K562 (cell line): ENCODE data around the gene RHOF. TPM values are rescaled to one million over a fixed set of nuclear protein-coding genes. Genes with fewer than 3 reads are reported as not detected.
A peak's percentile ranks its signal among the peaks of the same experiment; 100 is the strongest.

ENCODE experiments used
- ARID3A ChIP-seq: IDR thresholded peaks from 2 replicates; pipeline ENCODE4 v1.6.1; 2012; ENCODE audit warnings: low read depth, low read length, improper control_type of control experiment, borderline replicate concordance
- DMBX1 ChIP-seq: fragments of 250-450 bp; sonication (Bioruptor Pico); IDR thresholded peaks from 2 replicates; pipeline ENCODE4 v1.8.0; 2022; ENCODE audit warnings: inconsistent platforms, mild to moderate bottlenecking, moderate library complexity, borderline replicate concordance
- FOXP1 ChIP-seq: sonication (generic); formaldehyde crosslinking; IDR thresholded peaks from 2 replicates; pipeline ENCODE4 v1.8.0; 2022; ENCODE audit warnings: mild to moderate bottlenecking, missing genetic modification reagents
- HDAC1 ChIP-seq, 2 experiments: fragments of 450-650 bp; IDR thresholded peaks; 2 replicates each; pipeline ENCODE4 v1.6.1; 2016 to 2017; ENCODE audit warnings: inconsistent platforms in 1 of 2, mild to moderate bottlenecking in 1 of 2, moderate library complexity in 1 of 2
- KDM5B ChIP-seq: fragments of 200-600 bp; sonication (generic); IDR thresholded peaks from 2 replicates; pipeline ENCODE4 v1.6.1; 2012; ENCODE audit warnings: low read depth, mild to moderate bottlenecking, moderate library complexity, low read length, control low read depth, inconsistent platforms; ENCODE audit not compliant: insufficient replicate concordance
- MNT ChIP-seq, 2 experiments: fragments of 450-650 bp; conservative IDR thresholded peaks; 2 replicates each; pipeline ENCODE4 v1.6.1; 2017; ENCODE audit warnings: mild to moderate bottlenecking in 2 of 2, moderate library complexity in 2 of 2
- NONO ChIP-seq, 2 experiments: fragments of 200-400 bp in 1 of 2; fragments of 450-650 bp in 1 of 2; formaldehyde crosslinking in 1 of 2; IDR thresholded peaks; 2 replicates each; pipeline ENCODE4 v1.6.1; 2017; ENCODE audit warnings: low read depth in 2 of 2, mild to moderate bottlenecking in 2 of 2, moderate library complexity in 2 of 2, low read length in 1 of 2
- NRF1 ChIP-seq, 2 experiments: fragments of 450-650 bp; IDR thresholded peaks in 1 of 2; conservative IDR thresholded peaks in 1 of 2; 2 replicates each; pipeline ENCODE4 v1.6.1; 2014; ENCODE audit warnings: mild to moderate bottlenecking in 2 of 2
- PCBP1 ChIP-seq: fragments of 200-400 bp; formaldehyde crosslinking; IDR thresholded peaks from 2 replicates; pipeline ENCODE4 v1.6.1; 2018; ENCODE audit warnings: mild to moderate bottlenecking, low read depth, low read length; ENCODE audit not compliant: poor library complexity, severe bottlenecking
- RBM22 ChIP-seq: fragments of 200-400 bp; formaldehyde crosslinking; IDR thresholded peaks from 2 replicates; pipeline ENCODE4 v1.6.1; 2018; ENCODE audit warnings: low read length, low read depth; ENCODE audit not compliant: poor library complexity, severe bottlenecking
- SNRNP70 ChIP-seq: fragments of 200-400 bp; formaldehyde crosslinking; optimal IDR thresholded peaks from 2 replicates; pipeline ENCODE3; 2017; ENCODE audit warnings: low read depth, low read length
- SRSF7 ChIP-seq: fragments of 200-400 bp; formaldehyde crosslinking; optimal IDR thresholded peaks from 2 replicates; pipeline ENCODE3; 2017; ENCODE audit warnings: mild to moderate bottlenecking, low read depth, low read length
- TEAD2 ChIP-seq: fragments of 450-650 bp; IDR thresholded peaks from 2 replicates; pipeline ENCODE4 v1.6.1; 2016; ENCODE audit warnings: missing genetic modification characterization, control low read depth, missing compliant biosample characterization
- ZBED1 ChIP-seq: IDR thresholded peaks from 2 replicates; pipeline ENCODE4 v1.6.1; 2014
- ZBTB11 ChIP-seq, 3 experiments: fragments of 200-800 bp in 1 of 3; fragments of 250-450 bp in 1 of 3; fragments of 450-650 bp in 1 of 3; sonication (Bioruptor Pico) in 1 of 3; sonication (Bioruptor generic) in 1 of 3; formaldehyde crosslinking in 1 of 3; IDR thresholded peaks; 2 replicates each; pipeline versions ENCODE4 v1.6.1 to v1.8.0; 2016 to 2022; ENCODE audit warnings: mild to moderate bottlenecking in 2 of 3, missing genetic modification characterization in 2 of 3, missing compliant biosample characterization in 1 of 3, moderate library complexity in 1 of 3
- ZBTB7A ChIP-seq: IDR thresholded peaks from 2 replicates; pipeline ENCODE4 v1.6.1; 2011; ENCODE audit warnings: low read depth, mild to moderate bottlenecking, low read length, moderate library complexity, borderline replicate concordance; ENCODE audit not compliant: control insufficient read depth
- ZNF133 ChIP-seq: fragments of 250-450 bp; sonication (Bioruptor Pico); IDR thresholded peaks from 2 replicates; pipeline ENCODE4 v1.4.0; 2020; ENCODE audit warnings: mild to moderate bottlenecking
- ZNF263 ChIP-seq: sonication (generic); formaldehyde crosslinking; IDR thresholded peaks from 2 replicates; pipeline ENCODE4 v1.8.0; 2022; ENCODE audit warnings: mild to moderate bottlenecking, missing genetic modification reagents, borderline replicate concordance
- ZNF830 ChIP-seq: fragments of 250-450 bp; sonication (Bioruptor Pico); IDR thresholded peaks from 2 replicates; pipeline ENCODE4 v1.5.0; 2021; ENCODE audit warnings: mild to moderate bottlenecking
- ZSCAN29 ChIP-seq: fragments of 450-650 bp; IDR thresholded peaks from 2 replicates; pipeline ENCODE4 v1.6.1; 2017
- polyA plus RNA-seq, 8 experiments: library from polyadenylated mRNA; depleted of rRNA in 4 of 8; stranded (reverse) in 5 of 8; unstranded in 3 of 8; fragments of >200 nt; fragmentation: Nextera tagmentation in 2 of 8; fragmentation: Illumina TruSeq in 1 of 8; extraction: Ambion mirVana in 2 of 8; extraction: Trizol in 1 of 8; gene quantifications; 2 replicates each; pipeline versions ENCODE4 v1.2.1 to v1.2.3, GENCODE V29; 2011 to 2014; ENCODE audit warnings: inconsistent platforms in 1 of 8, missing spikeins in 1 of 8
- total RNA-seq, 7 experiments: library from RNA; depleted of rRNA in 6 of 7; stranded (reverse); fragments of >200 nt in 6 of 7; fragmentation: Illumina TruSeq in 2 of 7; extraction: Trizol in 2 of 7; gene quantifications; 2 replicates each; pipeline versions ENCODE4 v1.2.1 to v1.2.3, GENCODE V29; 2011 to 2021; ENCODE audit warnings: low replicate concordance in 1 of 7

RHOF gene
- total and polyA plus RNA-seq, 9 of the 15 experiments (the other 6 are each of a cell fraction or from before 2014, with no cell fraction given) = 0.13 to 10.1 (median 4.0) TPM

DNA sequence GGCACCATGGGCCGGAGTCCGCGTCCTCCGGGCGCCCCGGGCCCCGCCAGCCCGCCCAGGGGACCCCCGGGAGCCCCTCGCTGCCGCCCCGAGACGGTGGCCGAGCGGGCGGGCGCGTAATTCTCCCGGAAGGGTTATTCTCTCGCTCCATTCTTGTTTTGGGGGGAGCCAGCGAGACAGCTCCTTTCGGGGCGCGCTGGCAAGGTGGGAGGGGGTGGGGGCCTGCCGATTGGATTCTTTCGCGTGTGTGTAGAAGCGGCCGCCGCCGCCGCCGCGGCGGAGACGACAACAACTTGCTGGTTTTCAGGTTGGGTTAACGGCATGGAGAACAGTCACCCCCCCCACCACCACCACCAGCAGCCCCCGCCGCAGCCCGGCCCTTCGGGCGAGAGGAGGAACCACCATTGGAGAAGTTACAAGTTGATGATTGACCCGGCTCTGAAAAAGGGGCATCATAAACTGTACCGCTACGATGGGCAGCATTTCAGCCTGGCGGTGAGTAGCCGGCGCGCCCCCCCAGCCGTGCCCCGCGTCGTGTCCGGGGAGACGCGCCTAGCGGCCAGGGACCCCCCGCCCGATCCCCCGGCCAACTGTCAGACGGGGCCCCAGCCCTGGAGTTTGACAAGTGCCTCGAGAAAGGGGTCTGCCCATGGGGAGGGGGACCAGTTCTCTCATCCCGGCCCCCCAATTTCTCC lies 11.1 kb upstream of the RHOF start (continued):
- TF ChIP-seq ZBTB11 (CRISPR knock-in tag; IDR thresholded peaks at IDR 0.05) (no peak), RBM22 (peak; percentile 19), ZBTB7A (peak; percentile 85), DMBX1 (CRISPR knock-in tag) (no peak), ZNF263 (CRISPR knock-in tag) (no peak; the same call in 1 of the 2 replicates), ZNF830 (CRISPR knock-in tag) (no peak), TEAD2 (no peak), KDM5B (peak; percentile 27), MNT (conservative IDR thresholded peaks at IDR 0.05) (peak in 1 of 2 experiments; percentile 35; a peak in 1 of 4 replicates), SRSF7 (no peak), ZBED1 (no peak), PCBP1 (peak; percentile 59), ZSCAN29 (no peak), FOXP1 (CRISPR knock-in tag) (no peak), ARID3A (no peak), HDAC1 (IDR thresholded peaks at IDR 0.05) (peak in 1 of 2 experiments; percentile 6; a peak in 1 of 4 replicates), ZNF133 (no peak), NRF1 (conservative IDR thresholded peaks at IDR 0.05 in 1 of 2, IDR thresholded peaks at IDR 0.05 in 1 of 2) (no peak), SNRNP70 (no peak), NONO (IDR thresholded peaks at IDR 0.05; ENCODE audit: low read depth in 2 of 2, low read length in 1 of 2) (no peak)
